HG02943 (cell line): Measurements from ENCODE around the gene PDE10A.
"Not testable (repeated sequence)": the region's sequence is repeated elsewhere in the genome, so short reads cannot be mapped to it uniquely, and the experiment has no call there.

Experiments
- ATAC-seq: cut with Tn5 transposase; IDR thresholded peaks from one replicate; pipeline ENCODE4 v1.9.1; 2021; ENCODE audit warnings: mild to moderate bottlenecking, low read depth, moderate library complexity; ENCODE audit not compliant: unreplicated experiment

The PDE10A gene

GRCh38 chr6:165634101-165634880 lies 28.8 kb downstream of the PDE10A start:
- no peak for ATAC-seq

DNA sequence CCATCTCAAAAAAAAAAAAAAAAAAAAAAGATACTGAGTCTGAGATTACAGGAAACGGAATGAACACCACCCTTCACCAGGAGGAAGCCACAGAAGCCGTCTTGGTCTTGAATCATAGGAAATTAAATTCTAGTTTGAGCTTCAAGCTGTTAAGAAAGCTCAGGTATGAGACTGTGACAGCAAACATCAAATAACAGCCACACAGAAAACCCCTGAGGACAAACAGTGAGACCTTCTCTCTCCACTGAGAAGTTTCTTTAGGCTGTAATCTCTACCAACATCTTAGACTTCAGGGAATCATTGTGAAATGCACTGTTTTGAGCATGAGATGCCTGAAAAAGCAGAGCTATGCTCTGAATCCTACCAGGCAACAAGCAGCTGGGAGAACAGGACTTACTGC lies 30.8 kb downstream of the PDE10A start:
- ATAC-seq: no peak

- no peak for ATAC-seq
These were observed 32.5 kb downstream of the PDE10A start for GRCh38 chr6:165630544-165630953.

- ATAC-seq: no peak
These were observed 34.1 kb downstream of the PDE10A start for GRCh38 chr6:165628955-165629354.

DNA sequence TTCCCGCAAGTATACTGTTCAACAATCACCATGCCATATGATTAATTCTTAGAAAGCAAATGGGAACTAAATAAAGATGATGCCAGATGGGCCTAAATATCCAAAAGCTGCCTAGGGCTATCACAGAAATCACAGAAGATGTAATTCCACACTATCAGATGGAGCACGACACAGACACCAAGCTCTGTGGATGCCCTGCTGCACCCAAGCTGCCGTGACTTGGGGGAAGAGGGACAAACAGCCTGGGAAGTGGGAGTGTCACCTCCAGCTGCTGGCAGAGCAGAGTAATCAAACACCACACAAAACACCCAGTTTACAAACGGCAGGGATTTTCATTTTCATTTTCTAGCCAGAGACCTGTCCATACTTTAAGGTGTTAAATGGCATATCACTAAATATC lies 35.7 kb downstream of the PDE10A start:
- ATAC-seq: no peak

DNA sequence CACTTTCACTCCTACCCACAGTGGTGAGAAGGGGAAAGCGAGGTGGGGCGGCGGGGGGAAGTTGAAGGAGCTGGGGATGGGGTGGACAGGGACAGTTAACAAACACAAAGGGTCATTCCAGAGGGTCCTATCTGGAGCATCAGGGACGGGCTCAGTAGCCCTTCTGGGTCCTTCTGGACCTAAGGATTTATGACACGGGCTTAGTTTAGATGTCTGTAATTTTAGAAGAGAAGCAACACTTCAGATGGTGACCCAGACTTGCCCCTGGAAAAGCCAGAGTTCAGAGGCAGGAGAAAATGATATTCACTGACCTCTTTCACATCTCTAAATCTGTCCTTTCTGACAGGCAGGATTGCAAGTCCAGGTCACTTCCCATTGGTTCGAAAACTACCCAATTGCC lies 36.3 kb downstream of the PDE10A start:
- no peak for ATAC-seq

GRCh38 chr6:165624871-165625639 lies 38.0 kb downstream of the PDE10A start:
- ATAC-seq: no peak

GRCh38 chr6:165621940-165622339 lies 41.1 kb downstream of the PDE10A start:
- ATAC-seq: no peak

- not testable (repeated sequence) for ATAC-seq
These were observed 44.1 kb downstream of the PDE10A start for GRCh38 chr6:165618891-165619290.

DNA sequence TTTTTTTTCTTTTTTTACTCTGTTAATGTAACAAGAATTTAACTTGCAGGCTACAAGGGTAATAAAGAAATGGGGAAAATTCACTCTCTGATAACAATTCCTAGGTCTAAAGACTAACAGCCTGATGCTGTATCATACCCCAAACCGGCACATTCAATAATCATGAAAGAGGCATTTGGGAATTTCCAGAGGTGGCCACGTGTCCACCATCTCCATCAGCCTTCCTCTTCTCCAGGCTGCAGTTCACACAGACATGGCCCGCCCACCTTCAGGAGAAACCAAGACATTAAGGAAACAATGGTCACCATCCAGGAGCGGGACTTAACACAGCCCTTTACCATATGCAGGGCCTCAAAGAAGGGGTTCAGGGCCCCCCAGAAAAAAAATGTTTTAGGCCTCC lies 44.8 kb downstream of the PDE10A start:
- ATAC-seq: no peak

DNA sequence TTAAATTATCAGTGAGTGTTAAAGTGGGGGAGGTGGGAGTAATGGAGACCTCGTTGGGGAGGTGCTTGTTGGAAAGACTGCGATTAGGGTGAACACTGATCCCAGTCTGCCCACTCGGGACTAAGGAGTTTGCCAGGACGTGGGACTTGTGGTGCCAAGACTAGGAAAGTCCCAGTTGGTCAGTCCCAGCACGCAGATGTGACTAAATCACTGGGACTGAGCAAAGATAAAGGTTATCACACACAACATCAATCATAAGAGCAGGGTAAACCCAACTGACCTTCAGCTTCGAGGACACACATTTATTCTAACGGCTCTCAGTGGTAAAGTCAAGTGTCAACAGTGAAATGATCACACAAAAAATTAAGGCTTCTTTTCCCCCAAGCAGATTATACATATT lies 45.5 kb downstream of the PDE10A start:
- no peak for ATAC-seq

- no peak for ATAC-seq
These were observed 46.9 kb downstream of the PDE10A start for GRCh38 chr6:165616116-165616515.

DNA sequence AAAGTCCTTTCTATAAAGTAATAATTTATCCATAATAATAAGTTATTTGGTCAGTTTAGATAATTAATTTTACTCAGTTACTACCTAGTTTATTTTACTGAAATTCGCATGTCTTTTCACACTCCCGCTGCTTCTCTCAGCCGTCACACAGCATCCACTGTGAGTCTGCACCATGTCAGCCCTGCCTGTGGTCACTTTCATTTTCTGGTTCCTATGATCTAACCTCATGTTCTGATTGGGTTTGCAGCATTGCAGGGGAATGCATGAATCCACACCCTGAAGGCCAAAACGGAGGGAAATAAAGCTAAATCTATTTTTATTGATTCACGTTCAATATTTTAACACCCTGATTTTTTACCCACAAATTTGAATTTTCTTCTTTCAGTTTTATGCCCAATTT lies 47.4 kb downstream of the PDE10A start:
- ATAC-seq: no peak

DNA sequence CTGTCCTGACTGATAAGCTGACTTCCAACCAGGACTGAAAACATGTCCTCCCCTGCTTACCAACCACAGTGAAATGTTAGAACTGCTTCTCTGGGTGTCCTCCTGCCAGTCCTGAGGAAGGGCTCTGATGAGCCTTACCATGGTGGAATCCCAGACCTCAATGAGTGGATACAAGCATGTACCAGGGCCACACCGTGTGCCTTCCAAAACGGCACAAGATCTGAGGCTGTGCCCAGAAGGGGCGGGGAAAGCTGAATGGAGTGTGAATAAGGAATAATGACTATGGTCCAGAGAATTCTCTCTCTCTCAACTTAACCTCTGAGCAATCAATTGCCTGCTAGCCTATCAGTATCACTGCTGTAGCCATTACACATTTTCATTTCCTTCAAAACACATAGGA lies 51.7 kb downstream of the PDE10A start:
- no peak for ATAC-seq

GRCh38 chr6:165608577-165608976 lies 54.5 kb downstream of the PDE10A start:
- ATAC-seq: not testable (repeated sequence)

- ATAC-seq: no peak
These were observed 56.4 kb downstream of the PDE10A start for GRCh38 chr6:165606740-165607008.

DNA sequence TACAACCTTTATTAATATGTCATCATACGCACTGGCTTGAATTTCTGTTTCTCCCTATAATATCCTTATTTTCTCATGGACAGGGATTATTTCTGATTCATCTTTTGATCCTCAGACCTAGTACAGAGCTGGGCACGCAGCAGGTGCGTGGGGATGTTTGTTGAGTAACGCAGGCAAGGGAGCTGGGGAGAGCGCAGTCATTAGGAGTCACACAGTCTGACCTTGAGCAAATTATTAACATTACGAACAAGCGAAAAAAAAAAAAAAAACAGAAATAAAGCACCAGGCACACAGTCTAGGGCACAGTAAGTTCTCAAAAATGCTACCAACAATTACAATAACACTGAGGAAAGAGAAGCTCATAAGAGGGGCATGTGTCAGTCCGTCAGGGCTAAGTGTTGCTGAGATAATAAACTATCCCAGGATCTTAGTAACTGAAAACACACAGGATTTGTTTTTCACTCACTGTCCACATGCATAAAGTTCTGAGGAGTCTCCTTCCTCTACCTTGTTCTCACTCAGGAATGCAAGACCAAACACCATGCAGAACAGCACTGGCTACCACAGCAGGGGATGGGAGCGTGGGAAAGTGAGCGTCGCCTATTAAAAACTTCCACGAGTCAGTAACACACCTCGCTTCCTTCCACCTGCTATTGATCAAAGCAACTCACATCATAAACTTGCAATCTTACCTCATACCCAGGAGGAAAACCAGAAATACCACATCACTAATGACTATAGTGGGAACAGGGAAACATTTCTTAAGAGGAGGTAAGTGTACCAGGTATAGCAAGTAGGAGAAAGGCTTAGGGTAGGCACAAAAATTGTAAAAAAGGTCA lies 56.9 kb downstream of the PDE10A start:
- ATAC-seq: no peak

- ATAC-seq: no peak
These were observed 57.7 kb downstream of the PDE10A start for GRCh38 chr6:165605182-165605875.

DNA sequence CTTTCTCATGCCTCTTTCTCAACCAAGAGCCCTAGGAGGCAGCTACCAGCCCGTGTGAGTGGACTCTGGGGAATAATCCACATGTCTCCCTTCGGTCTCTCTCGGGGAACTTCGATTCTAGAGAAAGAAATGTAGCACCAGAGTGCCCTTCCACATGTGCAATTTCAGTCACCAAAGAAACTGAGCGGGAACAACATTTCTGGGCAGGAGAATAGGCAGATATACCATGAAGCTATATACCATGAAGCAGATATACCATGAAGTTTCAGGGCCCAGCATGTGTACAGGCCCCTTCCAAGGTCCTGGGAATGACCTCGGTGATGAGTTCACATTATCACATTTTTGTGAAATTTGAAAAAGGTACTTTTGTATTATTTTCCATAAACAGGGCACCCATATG lies 60.8 kb downstream of the PDE10A start:
- ATAC-seq: no peak

DNA sequence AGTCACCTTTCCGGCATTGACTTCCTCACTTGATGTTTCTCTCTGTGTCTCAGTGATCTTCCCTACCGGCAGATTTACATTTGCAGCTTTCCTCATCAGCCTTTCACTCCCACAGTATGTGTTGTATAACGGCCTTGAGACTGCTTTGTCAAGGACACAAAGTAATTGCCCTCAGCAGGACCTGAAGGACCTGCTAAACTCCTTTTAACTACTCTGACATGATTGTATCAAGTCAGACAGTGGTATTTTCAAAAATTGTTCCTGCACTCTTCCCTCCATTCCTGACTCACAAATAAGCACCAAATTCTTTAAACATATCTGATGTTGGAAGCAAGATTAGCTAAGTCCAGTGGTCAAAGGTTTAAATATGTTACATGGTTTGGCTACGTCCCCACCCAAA lies 62.4 kb downstream of the PDE10A start:
- ATAC-seq: no peak
